HFF-Myc (cell line): ENCODE results near the gene TEX54.

Experiments used
- DNase-seq: peaks from one replicate; pipeline ENCODE4 v3.0.0-alpha.2; 2011; ENCODE audit warnings: low read depth; ENCODE audit errors: extremely low read depth
- H3K4me3 ChIP-seq: replicated peaks from 2 replicates; pipeline ENCODE4 v1.5.1; 2011; ENCODE audit warnings: low read depth, mild to moderate bottlenecking, control low read depth, low read length
- CTCF ChIP-seq: IDR thresholded peaks from 2 replicates; pipeline ENCODE4 v1.5.1; 2012; ENCODE audit warnings: mild to moderate bottlenecking, low read depth, low read length, control low read depth; ENCODE audit errors: missing control alignments

The TEX54 gene

GRCh38 chr11:62805076-62805892, 27.4 kb downstream of the TEX54 start, which contains the start of gene NXF1:
TSS of gene NXF1 (minus strand) at chr11:62805440. CDS start at chr11:62805356, 84 bp downstream.
- peak; percentile 77 for DNase-seq
- peak within 1 kb of the TSS; percentile 59 for H3K4me3 ChIP-seq
- no peak for TF ChIP-seq CTCF

GRCh38 chr11:62804310-62805075, 28.1 kb downstream of the TEX54 start:
- TF ChIP-seq CTCF = no peak
- no peak for DNase-seq

GRCh38 chr11:62801071-62801470, 31.6 kb downstream of the TEX54 start:
- no peak for TF ChIP-seq CTCF
- no peak for DNase-seq
- no peak overlapping the region for H3K4me3 ChIP-seq

More at GRCh38 chr11:62804310-62805075, 28.1 kb downstream of the TEX54 start:
- H3K4me3 ChIP-seq = peak overlapping the region; percentile 59

GRCh38 chr11:62799486-62799885, 33.2 kb downstream of the TEX54 start:
- TF ChIP-seq CTCF = no peak
- H3K4me3 ChIP-seq = no peak overlapping the region

GRCh38 chr11:62796281-62796680, 36.4 kb downstream of the TEX54 start:
- H3K4me3 ChIP-seq = no peak overlapping the region
- DNase-seq = no peak
- no peak for TF ChIP-seq CTCF

More at GRCh38 chr11:62799486-62799885, 33.2 kb downstream of the TEX54 start:
- no peak for DNase-seq

GRCh38 chr11:62794201-62794775, 38.4 kb downstream of the TEX54 start:
- no peak for DNase-seq
- TF ChIP-seq CTCF = no peak
- H3K4me3 ChIP-seq = no peak overlapping the region
